GM23338 (cell line): ENCODE results near the gene ROBO1.

Source experiments
- CREB1 ChIP-seq: fragments of 250-450 bp; sonication (Bioruptor Pico); IDR thresholded peaks from 2 replicates; pipeline ENCODE4 v1.5.0; 2020; ENCODE audit warnings: low read depth, mild to moderate bottlenecking, moderate library complexity
- CTCF ChIP-seq, 2 experiments: fragments of 200-600 bp in 1 of 2; sonication (generic) in 1 of 2; conservative IDR thresholded peaks; 2 replicates each; pipeline versions ENCODE4 v1.5.1 to v1.6.1; 2016 to 2017; ENCODE audit warnings: antibody characterized with exemption in 2 of 2, low read depth in 2 of 2, mild to moderate bottlenecking in 2 of 2, moderate library complexity in 1 of 2
- ETS1 ChIP-seq: IDR thresholded peaks from 2 replicates; pipeline ENCODE4 v1.6.1; 2016; ENCODE audit warnings: antibody characterized with exemption
- EZH2 ChIP-seq: fragments of 200-600 bp; sonication (generic); IDR thresholded peaks from one replicate; pipeline ENCODE4 v1.8.0; 2017; ENCODE audit warnings: antibody characterized with exemption, mild to moderate bottlenecking, low read depth; ENCODE audit not compliant: unreplicated experiment
- EZH2phosphoT487 ChIP-seq: fragments of 200-600 bp; sonication (generic); IDR thresholded peaks from one replicate; pipeline ENCODE4 v1.8.1; 2018; ENCODE audit warnings: antibody characterized with exemption; ENCODE audit not compliant: unreplicated experiment
- JUNB ChIP-seq: IDR thresholded peaks from one replicate; pipeline ENCODE4 v1.6.1; 2016; ENCODE audit warnings: antibody characterized with exemption; ENCODE audit not compliant: unreplicated experiment
- POLR2AphosphoS5 ChIP-seq: IDR thresholded peaks from 2 replicates; pipeline ENCODE4 v1.6.1; 2016; ENCODE audit warnings: antibody characterized with exemption, low read depth
- REST ChIP-seq: IDR thresholded peaks from one replicate; pipeline ENCODE4 v1.6.1; 2018; ENCODE audit warnings: antibody characterized with exemption; ENCODE audit not compliant: unreplicated experiment
- STAT1 ChIP-seq: IDR thresholded peaks from one replicate; pipeline ENCODE4 v1.6.1; 2016; ENCODE audit warnings: antibody characterized with exemption; ENCODE audit not compliant: unreplicated experiment
- ZNF331 ChIP-seq: fragments of 250-450 bp; sonication (Bioruptor Pico); IDR thresholded peaks from 2 replicates; pipeline ENCODE4 v1.5.0; 2020; ENCODE audit warnings: low read depth, mild to moderate bottlenecking, moderate library complexity
- ZNF462 ChIP-seq: fragments of 250-450 bp; sonication (Bioruptor Pico); IDR thresholded peaks from 2 replicates; pipeline ENCODE4 v1.5.0; 2020; ENCODE audit warnings: mild to moderate bottlenecking, moderate library complexity

GRCh38 chr3:79183496-79183895 lies 584.3 kb downstream of the ROBO1 start:
- TF ChIP-seq EZH2 (no peak), CTCF (conservative IDR thresholded peaks at IDR 0.05; ENCODE audit: low read depth in 2 of 2) (no peak), CREB1 (CRISPR knock-in tag) (no peak), POLR2AphosphoS5 (no peak), REST (no peak), STAT1 (no peak), EZH2phosphoT487 (no peak), JUNB (no peak), ZNF331 (no peak), ZNF462 (CRISPR knock-in tag) (no peak), ETS1 (no peak)
